ENCODE results near the gene OCA2. TPM values are rescaled to one million over a fixed set of nuclear protein-coding genes. Genes with fewer than 3 reads are reported as not detected.

Gene OCA2
- total and polyA plus RNA-seq, 2 of the 13 experiments (the other 11 are each of a cell fraction or from before 2014, with no cell fraction given), result 0.02 to 0.05 TPM

GRCh38 chr15:27725731-27726130 is 373.4 kb downstream of the OCA2 start:
- Histone ChIP-seq H3K4me3 (replicated peaks in 1 of 3; ENCODE audit: insufficient read depth in 1 of 3, low read depth in 2 of 3, low read length in 3 of 3) (no peak overlapping the region), H3K9ac (ENCODE audit: insufficient read depth, low read depth, low read length) (no peak overlapping the region), H4K20me1 (ENCODE audit: insufficient read depth, low read length) (no peaks in the 10 kb centered on the region), H3K27me3 (ENCODE audit: control insufficient read depth in 1 of 2, insufficient read depth in 2 of 2, low read length in 2 of 2) (no peaks in the 10 kb centered on the region; a peak in 1 of 5 replicates), H3K36me3 (replicated peaks in 1 of 2; ENCODE audit: control insufficient read depth in 1 of 2, insufficient read depth in 2 of 2, low read length in 2 of 2) (no peaks in the 10 kb centered on the region), H3K9me3 (ENCODE audit: low read length) (no peaks in the 10 kb centered on the region), H2AFZ (ENCODE audit: low read length) (no peak overlapping the region), H3K4me2 (ENCODE audit: low read depth, low read length) (no peak overlapping the region), H3K4me1 (ENCODE audit: insufficient read depth, low read length) (no peaks in the 10 kb centered on the region), H3K79me2 (ENCODE audit: insufficient read depth, low read length) (no peaks in the 10 kb centered on the region), H3K27ac (ENCODE audit: extremely low read length, insufficient read depth, low read length) (no peak overlapping the region)
- in situ Hi-C loops (cut with HindIII; ENCODE audit: extremely low pct_ligation_motif_present, low pct_unique_long_range_greater_than_20kb), result no loop called here
- ChIA-PET POLR2A (no interaction called here), CTCF (ENCODE audit: low intra/inter-chr PET ratio, low total read pairs) (no interaction called here)
- BruUV-seq (replicated peaks), result no TSS peak
- ATAC-seq, result no peak
- FAIRE-seq, result no peak
- WGBS (ENCODE audit: low lambda C conversion rate), result 19% methylated on average over 3 of the region's 3 CpGs
- no peak for DNase-seq (ENCODE audit: low spot score)
- intact Hi-C loops (cut with micrococcal nuclease; ENCODE audit: unreplicated experiment), result no loop called here
- TF ChIP-seq ZNF549 (CRISPR knock-in tag; IDR thresholded peaks at IDR 0.05), result no peak
- TF ChIP-seq AHDC1 (CRISPR knock-in tag; IDR thresholded peaks at IDR 0.05; ENCODE audit: borderline replicate concordance), result no peak
- no peak for TF ChIP-seq IRF2 (CRISPR knock-in tag; IDR thresholded peaks at IDR 0.05)
- TF ChIP-seq SRSF4 (IDR thresholded peaks at IDR 0.05; ENCODE audit: low read depth, low read length, poor library complexity, severe bottlenecking), result no peak
- no peak for TF ChIP-seq ZNF883 (CRISPR knock-in tag; IDR thresholded peaks at IDR 0.05; ENCODE audit: not compliant biosample characterization)
- TF ChIP-seq CTCF (CRISPR knock-in tag; IDR thresholded peaks at IDR 0.05), result no peak
- no peak for TF ChIP-seq ZSCAN5A (CRISPR knock-in tag; IDR thresholded peaks at IDR 0.05; ENCODE audit: borderline replicate concordance)
- no peak for TF ChIP-seq SIN3A (IDR thresholded peaks at IDR 0.05; ENCODE audit: borderline replicate concordance, low read depth, low read length)
- TF ChIP-seq MAZ (IDR thresholded peaks at IDR 0.05; ENCODE audit: borderline replicate concordance, low read depth, low read length), result no peak
- no peak for TF ChIP-seq MAZ (CRISPR knock-in tag; IDR thresholded peaks at IDR 0.05; ENCODE audit: low read depth)
- TF ChIP-seq KLF16 (CRISPR knock-in tag; IDR thresholded peaks at IDR 0.05), result no peak
- no peak for TF ChIP-seq CBX1 (IDR thresholded peaks at IDR 0.05; ENCODE audit: low read depth)
- TF ChIP-seq FOXJ3 (CRISPR knock-in tag; IDR thresholded peaks at IDR 0.05; ENCODE audit: borderline replicate concordance), result no peak
- TF ChIP-seq MAF1 (CRISPR knock-in tag; IDR thresholded peaks at IDR 0.05; ENCODE audit: borderline replicate concordance), result no peak
- TF ChIP-seq ZFP36 (IDR thresholded peaks at IDR 0.05; ENCODE audit: borderline replicate concordance, low read depth, low read length, partially characterized antibody), result no peak
- TF ChIP-seq TOPORS (CRISPR knock-in tag; IDR thresholded peaks at IDR 0.05), result no peak
- TF ChIP-seq ZNF138 (CRISPR knock-in tag; IDR thresholded peaks at IDR 0.05; ENCODE audit: low read depth), result no peak

Measured in HepG2 (cell line).